ENCODE results near the gene CPSF3.

The CPSF3 gene

GRCh38 chr2:9423100-9423921 lies at the start of gene CPSF3, which contains the start of gene ITGB1BP1:
Gene CPSF3 (plus strand): TSS chr2:9423654. CDS start chr2:9423774, 120 bp downstream.
Gene ITGB1BP1 (minus strand): TSS chr2:9423528. CDS start chr2:9418697, 4,831 bp downstream.
- TF ChIP-seq, protein P1, sequence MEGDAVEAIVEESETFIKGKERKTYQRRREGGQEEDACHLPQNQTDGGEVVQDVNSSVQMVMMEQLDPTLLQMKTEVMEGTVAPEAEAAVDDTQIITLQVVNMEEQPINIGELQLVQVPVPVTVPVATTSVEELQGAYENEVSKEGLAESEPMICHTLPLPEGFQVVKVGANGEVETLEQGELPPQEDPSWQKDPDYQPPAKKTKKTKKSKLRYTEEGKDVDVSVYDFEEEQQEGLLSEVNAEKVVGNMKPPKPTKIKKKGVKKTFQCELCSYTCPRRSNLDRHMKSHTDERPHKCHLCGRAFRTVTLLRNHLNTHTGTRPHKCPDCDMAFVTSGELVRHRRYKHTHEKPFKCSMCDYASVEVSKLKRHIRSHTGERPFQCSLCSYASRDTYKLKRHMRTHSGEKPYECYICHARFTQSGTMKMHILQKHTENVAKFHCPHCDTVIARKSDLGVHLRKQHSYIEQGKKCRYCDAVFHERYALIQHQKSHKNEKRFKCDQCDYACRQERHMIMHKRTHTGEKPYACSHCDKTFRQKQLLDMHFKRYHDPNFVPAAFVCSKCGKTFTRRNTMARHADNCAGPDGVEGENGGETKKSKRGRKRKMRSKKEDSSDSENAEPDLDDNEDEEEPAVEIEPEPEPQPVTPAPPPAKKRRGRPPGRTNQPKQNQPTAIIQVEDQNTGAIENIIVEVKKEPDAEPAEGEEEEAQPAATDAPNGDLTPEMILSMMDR (IDR thresholded peaks at IDR 0.05; ENCODE audit: control insufficient read depth, insufficient read depth, low read depth, low read length, missing control alignments), result no peak

GRCh38 chr2:9374071-9374730 lies 49.3 kb upstream of the CPSF3 start:
- TF ChIP-seq, protein P1 (IDR thresholded peaks at IDR 0.05; ENCODE audit: control insufficient read depth, insufficient read depth, low read depth, low read length, missing control alignments), result no peak
- no peak overlapping the region for H3K4me3 ChIP-seq (ENCODE audit: control insufficient read depth, low read depth, low read length)
- DNase-seq (ENCODE audit: low read depth), result no peak

More at GRCh38 chr2:9423100-9423921, at the start of gene CPSF3, which contains the start of gene ITGB1BP1:
- DNase-seq (ENCODE audit: low read depth), result peak; percentile 83
- H3K4me3 ChIP-seq (ENCODE audit: control insufficient read depth, low read depth, low read length), result peak within 1 kb of the TSS; percentile 52

DNA sequence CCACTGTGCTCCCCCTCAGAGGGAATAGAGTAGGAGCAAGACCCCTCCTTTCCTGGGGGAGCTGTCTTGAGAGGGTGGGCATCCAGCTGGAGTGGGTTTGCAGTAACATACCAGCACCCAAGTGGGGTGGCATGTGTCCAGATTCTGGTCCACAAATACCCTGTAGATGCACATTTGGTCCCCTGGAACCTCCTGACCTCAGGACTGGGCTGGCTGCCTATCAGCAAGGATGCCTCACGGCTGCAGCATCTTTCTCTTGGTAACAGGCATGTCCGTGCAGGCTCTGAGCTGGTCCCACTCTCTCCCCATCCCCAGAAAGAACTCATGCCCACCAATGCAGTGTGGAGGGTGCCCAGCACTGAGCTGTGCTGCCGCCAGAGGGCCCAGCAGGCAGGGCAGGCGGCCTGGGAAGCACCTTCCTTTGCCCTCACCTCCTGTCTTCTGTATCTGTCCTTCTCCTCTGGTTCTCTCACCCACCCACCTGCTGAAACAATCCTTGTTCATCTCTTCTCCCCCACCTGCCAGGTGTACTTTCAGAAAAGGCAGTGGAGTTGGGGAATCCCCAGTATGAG lies 47.5 kb upstream of the CPSF3 start:
- DNase-seq (ENCODE audit: low read depth), result no peak
- TF ChIP-seq, protein P1 (IDR thresholded peaks at IDR 0.05; ENCODE audit: control insufficient read depth, insufficient read depth, low read depth, low read length, missing control alignments), result no peak
- H3K4me3 ChIP-seq (ENCODE audit: control insufficient read depth, low read depth, low read length), result no peak overlapping the region

GRCh38 chr2:9377461-9378097 lies 45.9 kb upstream of the CPSF3 start:
- no peak overlapping the region for H3K4me3 ChIP-seq (ENCODE audit: control insufficient read depth, low read depth, low read length)
- TF ChIP-seq, protein P1 (IDR thresholded peaks at IDR 0.05; ENCODE audit: control insufficient read depth, insufficient read depth, low read depth, low read length, missing control alignments), result no peak
- no peak for DNase-seq (ENCODE audit: low read depth)

- H3K4me3 ChIP-seq (ENCODE audit: control insufficient read depth, low read depth, low read length), result no peak overlapping the region
- TF ChIP-seq, protein P1 (IDR thresholded peaks at IDR 0.05; ENCODE audit: control insufficient read depth, insufficient read depth, low read depth, low read length, missing control alignments), result no peak
- no peak for DNase-seq (ENCODE audit: low read depth)
These were observed 44.7 kb upstream of the CPSF3 start for GRCh38 chr2:9378433-9379390.
